T-helper 9 cell (primary cell): ENCODE results near the gene F5.

Experiments used
- DNase-seq: peaks from one replicate; pipeline ENCODE4 v3.0.0-alpha.2; 2020

Gene F5

GRCh38 chr1:169475806-169476387 lies 110.4 kb downstream of the F5 start:
- no peak for DNase-seq

GRCh38 chr1:169474302-169474995 lies 111.8 kb downstream of the F5 start:
- no peak for DNase-seq

GRCh38 chr1:169473347-169473746 lies 112.9 kb downstream of the F5 start:
- no peak for DNase-seq

- DNase-seq = no peak
Observed at GRCh38 chr1:169472738-169473137, 113.5 kb downstream of the F5 start.

GRCh38 chr1:169468982-169469381 lies 117.3 kb downstream of the F5 start:
- no peak for DNase-seq

GRCh38 chr1:169466259-169467230 lies 119.7 kb downstream of the F5 start:
- no peak for DNase-seq

GRCh38 chr1:169465281-169465680 lies 121.0 kb downstream of the F5 start:
- no peak for DNase-seq
